Right lobe of liver (tissue), 6 donors: ENCODE data around the gene SEC14L1. TPM values are rescaled to one million over a fixed set of nuclear protein-coding genes. Genes with fewer than 3 reads are reported as not detected.

Experiments used
- ATAC-seq, 4 donors: fragments of 200-7000 bp; cut with Tn5 transposase; one replicate each; pipeline ENCODE4 v1.9.1; 2020; ENCODE audit warnings: mild to moderate bottlenecking in 4 of 4, moderate library complexity in 4 of 4
- DNase-seq, 3 donors: peaks; one replicate each; pipeline ENCODE4 v3.0.0-alpha.2; 2020
- H3K27ac ChIP-seq, 3 donors: fragments of 200-600 bp; one replicate each; pipeline ENCODE4 v1.8.0; 2022
- H3K27me3 ChIP-seq, 2 donors: fragments of 200-600 bp; one replicate each; pipeline ENCODE4 v1.8.0; 2022
- H3K36me3 ChIP-seq, 4 donors: fragments of 200-600 bp; sonication (generic) in 1 of 4; one replicate each; pipeline versions ENCODE4 v1.5.1 to v1.8.0; 2017 to 2022; ENCODE audit warnings: control low read depth in 1 of 4
- H3K4me1 ChIP-seq, 4 donors: fragments of 200-600 bp; sonication (generic) in 1 of 4; one replicate each; pipeline versions ENCODE4 v1.5.1 to v1.8.0; 2017 to 2022; ENCODE audit warnings: control low read depth in 1 of 4
- H3K4me3 ChIP-seq, 3 donors: fragments of 200-600 bp; one replicate each; pipeline ENCODE4 v1.8.0; 2022
- H3K9me3 ChIP-seq, 4 donors: fragments of 200-600 bp; sonication (generic) in 1 of 4; one replicate each; pipeline versions ENCODE4 v1.5.1 to v1.8.0; 2017 to 2022; ENCODE audit warnings: control low read depth in 1 of 4
- CTCF ChIP-seq, 4 donors: fragments of 200-600 bp in 3 of 4; fragments of 450-650 bp in 1 of 4; IDR thresholded peaks; one replicate each; pipeline versions ENCODE4 v1.5.1 to v1.8.0; 2016 to 2022; ENCODE audit warnings: antibody characterized with exemption in 4 of 4, mild to moderate bottlenecking in 2 of 4
- POLR2A ChIP-seq: fragments of 450-650 bp; IDR thresholded peaks from one replicate; pipeline ENCODE4 v1.6.1; 2017; ENCODE audit warnings: antibody characterized with exemption, mild to moderate bottlenecking
- WGBS: methylation state at CpG from one replicate; pipeline ENCODE4 v1.1.6; 2018; ENCODE audit warnings: low coverage, low lambda C conversion rate; ENCODE audit not compliant: insufficient coverage; ENCODE audit errors: missing lambda C conversion rate; 5-methylcytosine and 5-hydroxymethylcytosine counted together
- intact Hi-C, 2 donors: fragments of 100-400 bp; cut with DNase I; formaldehyde crosslinking; loops; one replicate each; pipeline versions ENCODE4 v1.11.2 to v1.14.1; 2022
- total RNA-seq, 6 experiments: library from RNA; depleted of rRNA in 2 of 6; stranded (reverse); fragments of >200 nt in 2 of 6; fragmentation: NEBNext Ultra II Directional in 3 of 6; extraction: Animal tissue kit (Norgen Biotek cat#: 25700) in 3 of 6; gene quantifications; one replicate each; pipeline versions ENCODE4 v1.1.0 to v1.2.4, GENCODE V29; 2016 to 2023
- donor health status: DM: no; HTN: yes; CAD: no.
- donor health status: DM: no; HTN: no; CAD: no.
- donor health status: DM: no; HTN: no; CAD: no.
- donor health status: DM: no; HTN: yes; CAD: no.
- donor health status: DM: no; HTN: yes; CAD: no.

The SEC14L1 gene
- total RNA-seq, 6 experiments from 2014 or later: 21.5 to 44.4 (median 24.9) TPM

- Histone ChIP-seq H3K4me1 (no peaks in the 10 kb centered on the region), H3K27me3 (no peaks in the 10 kb centered on the region), H3K27ac (no peak overlapping the region), H3K36me3 (peaks cover 5 to 77% (median 28%) of the 10 kb centered on the region in 4 donors), H3K9me3 (no peaks in the 10 kb centered on the region), H3K4me3 (no peak overlapping the region)
- ATAC-seq: no peak
- 74% methylated on average over 4 of the region's 7 CpGs for WGBS
- TF ChIP-seq CTCF (IDR thresholded peaks at IDR 0.05) (no peak), POLR2A (no peak)
- DNase-seq: no peak
- intact Hi-C loops: loop anchor here in 1 of 2 donors (10.0 kb wide), 1 partner anchor 116 kb away; no protein-coding TSS in a partner anchor
Observed at GRCh38 chr17:77210331-77210730, 69.6 kb downstream of the SEC14L1 start.

- ATAC-seq (no peak), DNase-seq (no peak)
- intact Hi-C loops: loop anchor here in 1 of 2 donors (10.0 kb wide), 1 partner anchor 116 kb away; no protein-coding TSS in a partner anchor
- H3K27me3 ChIP-seq: no peaks in the 10 kb centered on the region
- H3K4me1 ChIP-seq: no peaks in the 10 kb centered on the region
- TF ChIP-seq POLR2A (no peak), CTCF (IDR thresholded peaks at IDR 0.05) (no peak)
- no peaks in the 10 kb centered on the region for H3K9me3 ChIP-seq
- H3K27ac ChIP-seq: no peak overlapping the region
- no peak overlapping the region for H3K4me3 ChIP-seq
- WGBS: 90% methylated on average over 7 of the region's 22 CpGs
- peaks cover 5 to 76% (median 25%) of the 10 kb centered on the region in 4 donors for H3K36me3 ChIP-seq
Observed at GRCh38 chr17:77210946-77211541, 70.3 kb downstream of the SEC14L1 start.

- H3K27ac ChIP-seq: no peak overlapping the region
- no peaks in the 10 kb centered on the region for H3K27me3 ChIP-seq
- peaks cover 5 to 74% (median 23%) of the 10 kb centered on the region in 4 donors for H3K36me3 ChIP-seq
- ATAC-seq (no peak), DNase-seq (no peak)
- no peaks in the 10 kb centered on the region for H3K4me1 ChIP-seq
- intact Hi-C loops: loop anchor here in 1 of 2 donors (10.0 kb wide), 1 partner anchor 117 kb away; no protein-coding TSS in a partner anchor
- no peaks in the 10 kb centered on the region for H3K9me3 ChIP-seq
- TF ChIP-seq POLR2A: no peak
- no peak for TF ChIP-seq CTCF (IDR thresholded peaks at IDR 0.05)
- H3K4me3 ChIP-seq: no peak overlapping the region
- WGBS: no CpG with 5 or more reads among the region's 15 CpGs
Observed at GRCh38 chr17:77211681-77212080, 70.9 kb downstream of the SEC14L1 start.

GRCh38 chr17:77212081-77212832 is 71.5 kb downstream of the SEC14L1 start:
- Histone ChIP-seq H3K27ac (no peak overlapping the region), H3K4me3 (no peak overlapping the region), H3K4me1 (no peaks in the 10 kb centered on the region), H3K36me3 (peaks cover 5 to 68% (median 25%) of the 10 kb centered on the region in 4 donors), H3K9me3 (no peaks in the 10 kb centered on the region), H3K27me3 (no peaks in the 10 kb centered on the region)
- TF ChIP-seq POLR2A (no peak), CTCF (IDR thresholded peaks at IDR 0.05) (no peak)
- ATAC-seq: peak in 1 of 4 donors; percentile 43
- 83% methylated on average over 11 of the region's 21 CpGs for WGBS
- intact Hi-C loops: loop anchor here in 1 of 2 donors (10.0 kb wide), 1 partner anchor 117 kb away; no protein-coding TSS in a partner anchor
- no peak for DNase-seq
